Osteocyte (in vitro differentiated cells): ENCODE measurements around the gene PGGHG. TPM values are rescaled to one million over a fixed set of nuclear protein-coding genes. Genes with fewer than 3 reads are reported as not detected.

ENCODE experiments used
- DNase-seq: peaks from one replicate; pipeline ENCODE4 v3.0.0; 2021; ENCODE audit warnings: mixed read lengths; ENCODE audit not compliant: unreplicated experiment; ENCODE audit errors: extremely low spot score
- H3K27ac Mint-ChIP-seq: one replicate; pipeline ENCODE4 v1.8.0; 2021; ENCODE audit warnings: mild to moderate bottlenecking, mixed read lengths; ENCODE audit not compliant: unreplicated experiment
- H3K27me3 Mint-ChIP-seq: one replicate; pipeline ENCODE4 v1.8.0; 2021; ENCODE audit warnings: mixed read lengths; ENCODE audit not compliant: unreplicated experiment
- H3K36me3 Mint-ChIP-seq: one replicate; pipeline ENCODE4 v1.8.0; 2021; ENCODE audit warnings: mixed read lengths; ENCODE audit not compliant: unreplicated experiment
- H3K4me1 Mint-ChIP-seq: one replicate; pipeline ENCODE4 v1.8.0; 2021; ENCODE audit warnings: mixed read lengths; ENCODE audit not compliant: unreplicated experiment
- H3K4me3 Mint-ChIP-seq: one replicate; pipeline ENCODE4 v1.8.0; 2021; ENCODE audit warnings: mild to moderate bottlenecking, moderate library complexity, mixed read lengths; ENCODE audit not compliant: unreplicated experiment
- H3K9me3 Mint-ChIP-seq: one replicate; pipeline ENCODE4 v1.8.0; 2021; ENCODE audit warnings: mixed read lengths; ENCODE audit not compliant: unreplicated experiment
- CTCF ChIP-seq: fragments of 200-600 bp; sonication (generic); IDR thresholded peaks from 2 replicates; pipeline ENCODE4 v1.5.0; 2021; ENCODE audit warnings: antibody characterized with exemption, mild to moderate bottlenecking, moderate library complexity
- total RNA-seq: library from RNA; stranded (reverse); gene quantifications from 2 replicates; pipeline ENCODE4 v1.2.1, GENCODE V29; 2021

The PGGHG gene
- total RNA-seq, 1 donor from 2014 or later = 43.4 TPM

- no peaks in the 10 kb centered on the region for H3K4me1 Mint-ChIP-seq
- H3K4me3 Mint-ChIP-seq = no peak overlapping the region
- peaks cover 17% of the 10 kb centered on the region for H3K27me3 Mint-ChIP-seq
- H3K9me3 Mint-ChIP-seq = peaks cover 9% of the 10 kb centered on the region
- no peak for TF ChIP-seq CTCF
- no peaks in the 10 kb centered on the region for H3K36me3 Mint-ChIP-seq
- H3K27ac Mint-ChIP-seq = no peak overlapping the region
- no peak for DNase-seq
These were observed 8.0 kb upstream of the PGGHG start for GRCh38 chr11:280706-281485.

GRCh38 chr11:281486-282161, 7.3 kb upstream of the PGGHG start:
- Mint-ChIP-seq H3K27ac (no peak overlapping the region), H3K27me3 (peaks cover 10% of the 10 kb centered on the region), H3K9me3 (peaks cover 2% of the 10 kb centered on the region)

GRCh38 chr11:282171-282570, 6.8 kb upstream of the PGGHG start:
- H3K27me3 Mint-ChIP-seq = peaks cover 6% of the 10 kb centered on the region
- H3K27ac Mint-ChIP-seq = no peak overlapping the region
- no peaks in the 10 kb centered on the region for H3K36me3 Mint-ChIP-seq
- H3K9me3 Mint-ChIP-seq = no peaks in the 10 kb centered on the region
- H3K4me1 Mint-ChIP-seq = peaks cover 3% of the 10 kb centered on the region
- DNase-seq = no peak
- no peak overlapping the region for H3K4me3 Mint-ChIP-seq
- TF ChIP-seq CTCF = no peak

More at GRCh38 chr11:281486-282161, 7.3 kb upstream of the PGGHG start:
- no peak for DNase-seq
- H3K4me3 Mint-ChIP-seq = no peak overlapping the region
- no peaks in the 10 kb centered on the region for H3K36me3 Mint-ChIP-seq
- TF ChIP-seq CTCF = no peak
- no peaks in the 10 kb centered on the region for H3K4me1 Mint-ChIP-seq

- Mint-ChIP-seq H3K4me1 (peaks cover 4% of the 10 kb centered on the region), H3K27me3 (peaks cover 4% of the 10 kb centered on the region), H3K4me3 (no peak overlapping the region), H3K9me3 (no peaks in the 10 kb centered on the region), H3K27ac (no peak overlapping the region), H3K36me3 (no peaks in the 10 kb centered on the region)
- TF ChIP-seq CTCF = no peak
- DNase-seq = no peak
These were observed 6.1 kb upstream of the PGGHG start for GRCh38 chr11:282630-283360.
